ENCODE measurements around the gene TNFSF15. TPM values are rescaled to one million over a fixed set of nuclear protein-coding genes. Genes with fewer than 3 reads are reported as not detected.
A peak's percentile ranks its signal among the peaks of the same experiment; 100 is the strongest.

Gene TNFSF15
- 0.56 and 0.73 TPM in 2 replicates for total RNA-seq
- long read RNA-seq, full-length matches to known transcripts: 3 of 3 reads
- long read RNA-seq, partial matches to known transcripts: 0 of 3 reads
- long read RNA-seq, other reads (novel, unspliced or antisense): 0 of 3 reads

DNA sequence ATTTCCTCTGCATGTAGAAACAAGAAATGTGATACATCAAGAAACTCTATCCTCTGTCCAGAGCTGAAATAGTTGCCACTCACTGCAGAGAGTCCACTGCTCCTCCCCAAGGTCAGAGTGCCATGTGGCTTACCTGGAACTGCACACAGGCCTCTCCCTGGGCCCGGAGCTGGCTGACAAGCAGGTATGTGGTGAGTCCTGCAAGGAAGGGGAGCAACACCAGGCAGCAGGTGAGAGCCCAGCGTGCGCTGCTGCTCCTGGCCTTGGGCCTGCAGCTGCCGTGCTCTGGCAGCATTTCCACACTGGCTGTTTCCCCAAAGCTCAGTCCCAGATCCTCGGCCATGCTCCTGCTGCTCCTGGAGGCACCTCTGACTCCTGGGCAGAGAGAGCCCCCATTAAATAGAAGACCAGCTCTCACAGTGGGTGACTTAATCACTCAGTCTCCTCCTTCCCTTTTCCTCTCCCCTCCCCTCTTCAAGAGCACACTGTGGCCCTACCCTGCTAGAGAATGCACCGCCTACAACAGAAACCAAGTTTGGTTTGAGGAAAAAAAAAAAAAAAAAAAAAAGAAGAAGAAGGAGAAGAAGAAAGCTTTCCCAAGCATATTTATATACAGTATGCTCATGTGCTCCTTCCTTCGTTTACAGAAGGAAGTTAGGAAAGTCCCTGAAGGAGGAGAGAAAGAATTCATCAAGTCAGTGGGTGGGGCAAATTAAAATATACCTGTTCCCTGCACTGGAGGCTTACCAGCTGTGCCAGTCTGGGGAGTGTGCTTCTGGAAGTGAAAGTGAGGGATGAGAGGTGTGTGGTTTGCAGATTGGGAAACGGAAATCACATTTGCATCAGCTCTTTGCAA lies at the start of gene TNFSF15:
TNFSF15 (minus strand) TSS at position 370 of the 856 bp plus-strand sequence; CDS start at position 343, 27 bp downstream.
- TF ChIP-seq, protein P1, sequence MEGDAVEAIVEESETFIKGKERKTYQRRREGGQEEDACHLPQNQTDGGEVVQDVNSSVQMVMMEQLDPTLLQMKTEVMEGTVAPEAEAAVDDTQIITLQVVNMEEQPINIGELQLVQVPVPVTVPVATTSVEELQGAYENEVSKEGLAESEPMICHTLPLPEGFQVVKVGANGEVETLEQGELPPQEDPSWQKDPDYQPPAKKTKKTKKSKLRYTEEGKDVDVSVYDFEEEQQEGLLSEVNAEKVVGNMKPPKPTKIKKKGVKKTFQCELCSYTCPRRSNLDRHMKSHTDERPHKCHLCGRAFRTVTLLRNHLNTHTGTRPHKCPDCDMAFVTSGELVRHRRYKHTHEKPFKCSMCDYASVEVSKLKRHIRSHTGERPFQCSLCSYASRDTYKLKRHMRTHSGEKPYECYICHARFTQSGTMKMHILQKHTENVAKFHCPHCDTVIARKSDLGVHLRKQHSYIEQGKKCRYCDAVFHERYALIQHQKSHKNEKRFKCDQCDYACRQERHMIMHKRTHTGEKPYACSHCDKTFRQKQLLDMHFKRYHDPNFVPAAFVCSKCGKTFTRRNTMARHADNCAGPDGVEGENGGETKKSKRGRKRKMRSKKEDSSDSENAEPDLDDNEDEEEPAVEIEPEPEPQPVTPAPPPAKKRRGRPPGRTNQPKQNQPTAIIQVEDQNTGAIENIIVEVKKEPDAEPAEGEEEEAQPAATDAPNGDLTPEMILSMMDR (IDR thresholded peaks at IDR 0.05): no peak
- H3K36me3 Mint-ChIP-seq (ENCODE audit: unreplicated experiment): no peaks in the 10 kb centered on the region
- H3K27me3 Mint-ChIP-seq (ENCODE audit: unreplicated experiment): no peaks in the 10 kb centered on the region
- no peaks in the 10 kb centered on the region for H3K9me3 Mint-ChIP-seq (ENCODE audit: unreplicated experiment)
- H3K4me1 Mint-ChIP-seq (ENCODE audit: unreplicated experiment): peaks cover 39% of the 10 kb centered on the region
- no peak for DNase-seq (ENCODE audit: extremely low spot score, unreplicated experiment)
- H3K4me3 Mint-ChIP-seq (ENCODE audit: unreplicated experiment): peak within 1 kb of the TSS; percentile 39
- peak within 1 kb of the TSS; percentile 78 for H3K27ac Mint-ChIP-seq (ENCODE audit: unreplicated experiment)

DNA sequence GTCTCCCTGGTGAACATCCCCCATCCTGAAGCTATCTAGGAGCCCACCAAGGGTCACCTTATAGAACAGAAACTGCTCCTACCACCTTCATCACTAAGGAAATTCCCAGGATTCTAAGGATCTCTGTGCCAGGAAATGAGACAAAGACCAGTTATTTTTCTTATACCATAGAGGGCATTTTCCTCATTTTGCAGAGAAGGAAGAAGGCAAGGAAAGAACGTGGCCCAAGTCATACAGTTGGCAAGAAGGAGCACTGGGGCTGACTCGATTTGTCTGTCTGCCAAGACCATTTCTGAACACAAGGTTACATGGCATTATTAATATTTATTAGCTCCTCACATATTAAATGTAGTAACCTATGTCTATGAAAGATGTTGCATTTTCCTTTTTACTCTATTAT lies 49.6 kb upstream of the TNFSF15 start:
- no peaks in the 10 kb centered on the region for H3K27me3 Mint-ChIP-seq (ENCODE audit: unreplicated experiment)
- no peaks in the 10 kb centered on the region for H3K9me3 Mint-ChIP-seq (ENCODE audit: unreplicated experiment)
- H3K36me3 Mint-ChIP-seq (ENCODE audit: unreplicated experiment): no peaks in the 10 kb centered on the region
- no peak for DNase-seq (ENCODE audit: extremely low spot score, unreplicated experiment)
- H3K4me1 Mint-ChIP-seq (ENCODE audit: unreplicated experiment): peaks cover 54% of the 10 kb centered on the region
- TF ChIP-seq, protein P1 (IDR thresholded peaks at IDR 0.05): no peak
- H3K27ac Mint-ChIP-seq (ENCODE audit: unreplicated experiment): peak overlapping the region; percentile 81
- no peak overlapping the region for H3K4me3 Mint-ChIP-seq (ENCODE audit: unreplicated experiment)

DNA sequence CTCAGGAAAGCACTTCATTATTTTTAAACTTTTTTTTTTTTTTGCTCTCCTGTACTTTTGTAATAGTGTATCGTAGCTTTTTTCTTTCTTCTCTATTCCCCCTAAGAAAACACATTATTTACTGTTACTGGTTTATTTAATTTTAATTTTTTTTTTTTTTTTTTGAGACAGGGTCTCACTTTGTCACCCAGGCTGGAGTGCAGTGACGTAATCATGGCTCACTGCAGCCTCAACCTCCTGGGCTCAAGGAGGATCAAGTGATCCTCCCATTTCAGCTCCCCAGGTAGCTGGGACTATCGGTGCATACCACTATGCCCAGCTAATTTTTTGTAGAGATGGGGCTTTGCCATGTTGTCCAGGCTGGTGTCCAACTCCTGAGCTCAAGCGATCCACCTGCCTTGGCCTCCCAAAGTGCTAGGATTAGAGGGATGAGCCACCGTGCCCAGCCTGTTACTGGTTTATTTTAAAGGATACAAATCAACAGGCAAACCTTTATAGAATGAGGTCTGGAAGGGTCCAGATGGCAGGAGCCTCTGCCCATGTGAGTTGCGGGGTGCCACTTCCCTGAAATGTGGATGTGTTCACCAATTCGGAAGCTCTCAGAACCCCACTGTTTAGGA lies 49.0 kb upstream of the TNFSF15 start:
- Mint-ChIP-seq H3K9me3 (ENCODE audit: unreplicated experiment) (no peaks in the 10 kb centered on the region), H3K27ac (ENCODE audit: unreplicated experiment) (no peak overlapping the region), H3K4me1 (ENCODE audit: unreplicated experiment) (peaks cover 60% of the 10 kb centered on the region), H3K36me3 (ENCODE audit: unreplicated experiment) (no peaks in the 10 kb centered on the region), H3K4me3 (ENCODE audit: unreplicated experiment) (no peak overlapping the region), H3K27me3 (ENCODE audit: unreplicated experiment) (no peaks in the 10 kb centered on the region)
- DNase-seq (ENCODE audit: extremely low spot score, unreplicated experiment): no peak
- TF ChIP-seq, protein P1 (IDR thresholded peaks at IDR 0.05): no peak

DNA sequence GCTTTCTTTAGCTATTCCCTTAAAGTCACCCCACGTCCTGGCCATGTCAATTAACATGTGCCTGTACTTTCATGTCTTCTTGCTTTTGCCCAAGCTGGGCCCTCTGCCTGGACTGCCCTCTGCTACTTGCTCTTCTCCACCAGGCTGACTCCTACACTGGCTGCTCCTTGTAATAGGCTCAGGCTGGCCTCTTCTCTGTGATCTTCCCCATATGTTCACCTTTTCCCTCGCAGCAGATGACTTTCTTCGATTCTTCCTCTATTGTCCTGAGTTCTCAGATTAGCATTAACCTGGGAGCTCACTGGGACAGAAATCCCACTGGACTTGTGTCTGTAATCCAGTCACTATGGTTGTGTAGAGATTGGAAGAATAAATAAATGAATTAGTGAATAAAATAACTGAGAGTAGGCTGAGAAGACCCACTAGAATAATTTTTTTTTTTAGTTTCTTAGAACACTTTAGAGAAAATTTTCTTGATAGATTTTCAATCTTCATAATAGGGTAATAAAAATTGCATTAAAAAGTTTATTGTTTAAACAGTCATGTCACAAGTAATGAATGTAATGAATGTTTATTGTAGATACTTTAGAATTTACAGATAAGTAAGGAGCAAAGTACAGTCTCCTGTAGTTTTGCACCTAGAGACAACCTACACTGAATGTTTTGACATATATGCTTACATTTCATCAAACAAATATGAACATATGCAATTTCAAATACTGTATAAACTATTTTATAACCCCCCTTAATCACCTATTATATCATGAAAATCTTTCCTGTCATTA lies 47.4 kb upstream of the TNFSF15 start:
- TF ChIP-seq, protein P1 (IDR thresholded peaks at IDR 0.05): no peak
- Mint-ChIP-seq H3K9me3 (ENCODE audit: unreplicated experiment) (no peaks in the 10 kb centered on the region), H3K4me3 (ENCODE audit: unreplicated experiment) (no peak overlapping the region), H3K27me3 (ENCODE audit: unreplicated experiment) (no peaks in the 10 kb centered on the region), H3K4me1 (ENCODE audit: unreplicated experiment) (peaks cover 71% of the 10 kb centered on the region), H3K27ac (ENCODE audit: unreplicated experiment) (peak overlapping the region; percentile 25), H3K36me3 (ENCODE audit: unreplicated experiment) (no peaks in the 10 kb centered on the region)
- DNase-seq (ENCODE audit: extremely low spot score, unreplicated experiment): no peak
